ENCODE results near the gene ZSCAN25. TPM values are rescaled to one million over a fixed set of nuclear protein-coding genes. Genes with fewer than 3 reads are reported as not detected.

The ZSCAN25 gene
- total RNA-seq, 2 donors from 2014 or later = 22.2 to 23.1 TPM

GRCh38 chr7:99627513-99627912, 10.8 kb downstream of the ZSCAN25 start:
- Histone ChIP-seq H3K27ac (ENCODE audit: low read depth, low read length) (no peak overlapping the region), H3K36me3 (ENCODE audit: control insufficient read depth, insufficient read depth, low read length) (peaks cover 91% of the 10 kb centered on the region), H3K4me1 (ENCODE audit: control insufficient read depth, insufficient read depth, low read length) (peaks cover 5% of the 10 kb centered on the region), H3K4me3 (ENCODE audit: low read length) (no peak overlapping the region), H3K9me3 (ENCODE audit: control insufficient read depth, low read length) (no peaks in the 10 kb centered on the region), H3K9ac (ENCODE audit: extremely low read depth, low read length, poor library complexity, severe bottlenecking) (no peak overlapping the region), H3K27me3 (ENCODE audit: control insufficient read depth, insufficient read depth, low read length, poor library complexity, severe bottlenecking) (no peaks in the 10 kb centered on the region)
- peaks cover 82% of the 10 kb centered on the region for H3K36me3 Mint-ChIP-seq (ENCODE audit: low read depth)
- no peak overlapping the region for H3K27ac Mint-ChIP-seq
- DNase-seq = no peak
- no peaks in the 10 kb centered on the region for H3K9me3 Mint-ChIP-seq
- no peak for TF ChIP-seq CTCF (conservative IDR thresholded peaks at IDR 0.05)
- 99 to 100% methylated on average over 7 to 11 of the region's 11 CpGs for WGBS, 2 experiments (ENCODE audit: insufficient coverage in 1 of 2, insufficient read length in 1 of 2)
- H3K4me1 Mint-ChIP-seq = peaks cover 24% of the 10 kb centered on the region
- no peaks in the 10 kb centered on the region for H3K27me3 Mint-ChIP-seq (ENCODE audit: insufficient read depth)
- H3K4me3 Mint-ChIP-seq = no peak overlapping the region

DNA sequence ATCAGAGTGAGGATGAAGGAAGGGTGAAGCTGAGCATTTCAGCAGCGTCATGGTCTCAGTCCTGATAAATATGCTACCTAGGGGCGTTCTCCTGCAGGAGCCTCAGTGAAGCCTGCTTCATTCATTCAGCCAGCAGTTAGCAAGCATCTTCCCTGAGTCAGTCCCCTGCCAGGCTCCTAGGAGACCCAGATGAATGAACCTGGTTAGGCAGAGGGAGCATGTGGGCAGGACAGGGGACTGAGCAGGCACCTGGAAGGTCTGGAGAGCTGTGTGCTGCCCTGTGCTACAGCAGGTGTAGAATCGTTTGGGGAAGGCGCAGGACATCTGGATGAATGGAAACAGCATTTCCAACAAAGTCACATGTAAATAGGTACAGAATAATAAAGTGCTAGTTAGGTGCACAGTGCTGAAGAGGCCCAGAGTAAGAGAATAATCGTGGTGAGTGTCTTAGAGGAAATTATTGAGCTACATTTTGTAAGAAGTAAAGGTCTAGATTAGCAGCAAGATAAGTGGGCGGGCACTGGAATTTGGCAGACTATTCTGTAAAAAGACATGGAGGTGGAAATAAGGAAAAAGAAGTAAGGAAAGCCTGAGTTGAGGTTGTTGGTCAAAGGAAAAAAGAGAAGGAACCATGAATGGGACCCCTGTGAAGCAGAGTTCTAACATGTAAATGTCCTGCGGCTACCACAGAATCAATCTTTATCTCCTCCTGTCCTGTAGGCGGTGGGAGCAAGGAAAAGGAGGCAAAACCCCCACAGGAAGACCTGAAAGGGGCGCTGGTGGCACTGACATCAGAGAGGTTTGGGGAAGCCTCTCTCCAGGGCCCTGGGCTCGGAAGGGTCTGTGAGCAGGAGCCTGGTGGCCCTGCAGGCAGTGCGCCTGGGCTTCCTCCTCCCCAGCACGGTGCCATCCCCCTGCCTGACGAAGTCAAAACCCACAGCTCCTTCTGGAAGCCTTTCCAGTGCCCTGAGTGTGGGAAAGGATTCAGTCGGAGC, 12.0 kb downstream of the ZSCAN25 start:
- no peak overlapping the region for H3K9ac ChIP-seq (ENCODE audit: extremely low read depth, low read length, poor library complexity, severe bottlenecking)
- no peak overlapping the region for H3K27ac Mint-ChIP-seq
- H3K36me3 ChIP-seq (ENCODE audit: control insufficient read depth, insufficient read depth, low read length) = peaks cover 93% of the 10 kb centered on the region
- H3K27ac ChIP-seq (ENCODE audit: low read depth, low read length) = no peak overlapping the region
- no peak overlapping the region for H3K4me3 ChIP-seq (ENCODE audit: low read length)
- H3K9me3 ChIP-seq (ENCODE audit: control insufficient read depth, low read length) = no peaks in the 10 kb centered on the region
- H3K27me3 ChIP-seq (ENCODE audit: control insufficient read depth, insufficient read depth, low read length, poor library complexity, severe bottlenecking) = no peaks in the 10 kb centered on the region
- H3K4me1 ChIP-seq (ENCODE audit: control insufficient read depth, insufficient read depth, low read length) = peaks cover 5% of the 10 kb centered on the region
- peak; percentile 55 for DNase-seq
- peaks cover 24% of the 10 kb centered on the region for H3K4me1 Mint-ChIP-seq
- TF ChIP-seq CTCF (conservative IDR thresholded peaks at IDR 0.05) = no peak
- H3K36me3 Mint-ChIP-seq (ENCODE audit: low read depth) = peaks cover 84% of the 10 kb centered on the region
- no peaks in the 10 kb centered on the region for H3K9me3 Mint-ChIP-seq
- no peak overlapping the region for H3K4me3 Mint-ChIP-seq
- H3K27me3 Mint-ChIP-seq (ENCODE audit: insufficient read depth) = no peaks in the 10 kb centered on the region
- 81 to 82% methylated on average over 12 to 14 of the region's 14 CpGs for WGBS, 2 experiments (ENCODE audit: insufficient coverage in 1 of 2, insufficient read length in 1 of 2)

DNA sequence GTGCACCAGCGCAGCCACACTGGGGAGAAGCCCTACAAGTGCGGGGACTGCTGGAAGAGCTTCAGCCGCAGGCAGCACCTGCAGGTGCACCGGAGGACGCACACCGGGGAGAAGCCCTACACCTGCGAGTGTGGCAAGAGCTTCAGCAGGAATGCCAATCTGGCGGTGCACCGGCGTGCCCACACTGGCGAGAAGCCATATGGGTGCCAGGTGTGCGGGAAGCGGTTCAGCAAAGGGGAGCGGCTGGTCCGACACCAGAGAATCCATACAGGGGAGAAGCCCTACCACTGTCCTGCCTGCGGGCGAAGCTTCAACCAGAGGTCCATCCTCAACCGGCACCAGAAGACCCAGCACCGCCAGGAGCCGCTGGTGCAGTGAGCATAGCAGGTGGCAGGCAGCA, 12.9 kb downstream of the ZSCAN25 start:
- peaks cover 79% of the 10 kb centered on the region for H3K36me3 Mint-ChIP-seq (ENCODE audit: low read depth)
- H3K9ac ChIP-seq (ENCODE audit: extremely low read depth, low read length, poor library complexity, severe bottlenecking) = no peak overlapping the region

More for the DNA sequence above, 12.9 kb downstream of the ZSCAN25 start:
- peaks cover 24% of the 10 kb centered on the region for H3K4me1 Mint-ChIP-seq
- no peaks in the 10 kb centered on the region for H3K9me3 ChIP-seq (ENCODE audit: control insufficient read depth, low read length)
- H3K36me3 ChIP-seq (ENCODE audit: control insufficient read depth, insufficient read depth, low read length) = peaks cover 90% of the 10 kb centered on the region
- no peaks in the 10 kb centered on the region for H3K27me3 ChIP-seq (ENCODE audit: control insufficient read depth, insufficient read depth, low read length, poor library complexity, severe bottlenecking)
- H3K4me1 ChIP-seq (ENCODE audit: control insufficient read depth, insufficient read depth, low read length) = peaks cover 5% of the 10 kb centered on the region
- no peak overlapping the region for H3K27ac Mint-ChIP-seq
- H3K27me3 Mint-ChIP-seq (ENCODE audit: insufficient read depth) = no peaks in the 10 kb centered on the region
- no peak overlapping the region for H3K4me3 Mint-ChIP-seq
- H3K4me3 ChIP-seq (ENCODE audit: low read length) = no peak overlapping the region
- H3K9me3 Mint-ChIP-seq = no peaks in the 10 kb centered on the region
- 97 to 99% methylated on average over 14 to 20 of the region's 20 CpGs for WGBS, 2 experiments (ENCODE audit: insufficient coverage in 1 of 2, insufficient read length in 1 of 2)
- DNase-seq = no peak
- TF ChIP-seq CTCF (conservative IDR thresholded peaks at IDR 0.05) = no peak
- no peak overlapping the region for H3K27ac ChIP-seq (ENCODE audit: low read depth, low read length)
